ENCODE results near the gene ELMO1. TPM values are rescaled to one million over a fixed set of nuclear protein-coding genes. Genes with fewer than 3 reads are reported as not detected.

Gene ELMO1
- polyA plus RNA-seq, 1 donor (not counting 4 experiments of a cell fraction or from before 2014, with no cell fraction given), result not detected

DNA sequence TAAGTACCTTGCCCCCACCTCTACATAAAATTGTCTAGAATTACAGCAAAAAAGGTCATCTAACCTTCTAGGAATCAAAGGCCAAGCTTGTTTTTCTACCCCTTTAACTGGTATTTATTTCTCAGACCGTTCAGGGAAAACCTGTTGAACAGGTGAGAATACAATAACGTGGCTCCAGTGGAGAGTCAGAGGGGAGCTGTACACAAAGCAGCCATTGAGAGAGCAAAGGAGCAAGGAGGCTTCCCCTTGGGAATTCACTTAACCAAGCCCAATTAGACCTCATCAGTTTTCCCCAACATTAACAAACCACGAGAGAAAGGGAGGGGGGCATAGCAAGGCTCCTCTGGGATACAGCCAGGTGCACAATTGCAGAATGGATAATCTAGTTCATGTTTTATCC, 101.9 kb downstream of the ELMO1 start:
- no peaks in the 10 kb centered on the region for H3K36me3 ChIP-seq (ENCODE audit: control insufficient read depth in 2 of 2, extremely low read depth in 1 of 2, insufficient read depth in 2 of 2, low read length in 2 of 2)
- FAIRE-seq, result no peak

DNA sequence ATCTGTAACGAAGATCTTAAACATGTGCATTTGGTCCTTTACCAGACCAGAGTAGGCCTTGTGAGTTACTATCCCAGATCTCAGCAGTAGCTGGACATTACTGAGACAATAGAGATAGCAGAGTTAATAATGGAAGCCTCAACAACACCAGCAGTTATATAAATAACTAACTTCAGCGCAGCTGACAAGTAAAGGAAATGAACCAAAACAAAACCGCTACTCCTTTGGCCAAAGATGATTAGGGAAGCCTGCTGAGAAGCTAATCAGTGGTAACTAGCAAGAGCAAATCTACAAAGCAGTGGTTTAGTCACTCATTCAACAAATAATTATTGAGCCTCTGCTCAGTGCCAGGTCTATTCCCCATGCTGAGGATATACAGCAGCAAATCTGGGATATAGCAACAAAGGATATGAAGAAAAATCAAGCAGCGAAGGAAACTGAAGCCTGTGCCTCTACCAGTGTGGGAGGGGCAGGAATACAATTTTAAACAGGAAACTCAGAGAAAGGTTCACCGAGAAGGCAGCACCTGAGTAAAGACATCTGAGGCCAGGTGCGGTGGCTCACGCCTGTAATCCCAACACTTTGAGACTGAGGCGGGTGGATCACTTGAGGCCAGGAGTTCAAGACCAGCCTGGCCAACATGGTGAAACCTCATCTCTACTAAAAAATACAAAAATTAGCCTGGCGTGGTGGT, 103.6 kb downstream of the ELMO1 start:
- Histone ChIP-seq H2AFZ (ENCODE audit: control insufficient read depth, low read length) (no peak overlapping the region), H3K9ac (ENCODE audit: control insufficient read depth, extremely low read depth, insufficient read depth, low read length) (no peak overlapping the region), H3K4me3 (ENCODE audit: control insufficient read depth in 2 of 3, extremely low read depth in 1 of 3, insufficient read depth in 2 of 3, low read depth in 1 of 3, low read length in 3 of 3) (no peak overlapping the region), H3K4me2 (ENCODE audit: control insufficient read depth, extremely low read depth, insufficient read depth, low read depth, low read length) (no peak overlapping the region), H3K9me1 (ENCODE audit: control insufficient read depth, extremely low read depth, insufficient read depth, low read length) (no peaks in the 10 kb centered on the region), H3K79me2 (ENCODE audit: control insufficient read depth, insufficient read depth, low read length) (no peaks in the 10 kb centered on the region), H3K9me3 (ENCODE audit: control insufficient read depth, low read depth, low read length) (no peaks in the 10 kb centered on the region), H3K27ac (ENCODE audit: control insufficient read depth, insufficient read depth, low read length) (no peak overlapping the region), H4K20me1 (ENCODE audit: control insufficient read depth, extremely low read depth, insufficient read depth, low read length) (no peaks in the 10 kb centered on the region), H3K4me1 (ENCODE audit: control insufficient read depth, extremely low read depth, insufficient read depth, low read length) (no peaks in the 10 kb centered on the region), H3K36me3 (ENCODE audit: control insufficient read depth in 2 of 2, extremely low read depth in 1 of 2, insufficient read depth in 2 of 2, low read length in 2 of 2) (no peaks in the 10 kb centered on the region), H3K27me3 (ENCODE audit: control insufficient read depth, extremely low read depth, insufficient read depth, low read length) (no peaks in the 10 kb centered on the region)
- DNase-seq (ENCODE audit: low read depth, low spot score) (no peak), FAIRE-seq (no peak)
- TF ChIP-seq, protein P1, sequence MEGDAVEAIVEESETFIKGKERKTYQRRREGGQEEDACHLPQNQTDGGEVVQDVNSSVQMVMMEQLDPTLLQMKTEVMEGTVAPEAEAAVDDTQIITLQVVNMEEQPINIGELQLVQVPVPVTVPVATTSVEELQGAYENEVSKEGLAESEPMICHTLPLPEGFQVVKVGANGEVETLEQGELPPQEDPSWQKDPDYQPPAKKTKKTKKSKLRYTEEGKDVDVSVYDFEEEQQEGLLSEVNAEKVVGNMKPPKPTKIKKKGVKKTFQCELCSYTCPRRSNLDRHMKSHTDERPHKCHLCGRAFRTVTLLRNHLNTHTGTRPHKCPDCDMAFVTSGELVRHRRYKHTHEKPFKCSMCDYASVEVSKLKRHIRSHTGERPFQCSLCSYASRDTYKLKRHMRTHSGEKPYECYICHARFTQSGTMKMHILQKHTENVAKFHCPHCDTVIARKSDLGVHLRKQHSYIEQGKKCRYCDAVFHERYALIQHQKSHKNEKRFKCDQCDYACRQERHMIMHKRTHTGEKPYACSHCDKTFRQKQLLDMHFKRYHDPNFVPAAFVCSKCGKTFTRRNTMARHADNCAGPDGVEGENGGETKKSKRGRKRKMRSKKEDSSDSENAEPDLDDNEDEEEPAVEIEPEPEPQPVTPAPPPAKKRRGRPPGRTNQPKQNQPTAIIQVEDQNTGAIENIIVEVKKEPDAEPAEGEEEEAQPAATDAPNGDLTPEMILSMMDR (optimal IDR thresholded peaks at IDR 0.05 in 1 of 3, IDR thresholded peaks at IDR 0.05 in 1 of 3, conservative IDR thresholded peaks at IDR 0.05 in 1 of 3; ENCODE audit: extremely low read depth in 1 of 3, insufficient read depth in 2 of 3, low read length in 3 of 3), result no peak
- no peak for TF ChIP-seq EZH2 (IDR thresholded peaks at IDR 0.05; ENCODE audit: low read length)
- dilution Hi-C loops (cut with MboI; ENCODE audit: extremely low pct_ligation_motif_present, low sequenced_read_pairs), result no loop called here

More for the DNA sequence above, 101.9 kb downstream of the ELMO1 start:
- no peaks in the 10 kb centered on the region for H4K20me1 ChIP-seq (ENCODE audit: control insufficient read depth, extremely low read depth, insufficient read depth, low read length)
- H3K9me1 ChIP-seq (ENCODE audit: control insufficient read depth, extremely low read depth, insufficient read depth, low read length), result no peaks in the 10 kb centered on the region
- no peaks in the 10 kb centered on the region for H3K27me3 ChIP-seq (ENCODE audit: control insufficient read depth, extremely low read depth, insufficient read depth, low read length)
- H2AFZ ChIP-seq (ENCODE audit: control insufficient read depth, low read length), result no peak overlapping the region
- no peak overlapping the region for H3K9ac ChIP-seq (ENCODE audit: control insufficient read depth, extremely low read depth, insufficient read depth, low read length)
- no peaks in the 10 kb centered on the region for H3K79me2 ChIP-seq (ENCODE audit: control insufficient read depth, insufficient read depth, low read length)
- no peak overlapping the region for H3K4me2 ChIP-seq (ENCODE audit: control insufficient read depth, extremely low read depth, insufficient read depth, low read depth, low read length)
- no peaks in the 10 kb centered on the region for H3K4me1 ChIP-seq (ENCODE audit: control insufficient read depth, extremely low read depth, insufficient read depth, low read length)
- dilution Hi-C loops (cut with MboI; ENCODE audit: extremely low pct_ligation_motif_present, low sequenced_read_pairs), result no loop called here
- no peaks in the 10 kb centered on the region for H3K9me3 ChIP-seq (ENCODE audit: control insufficient read depth, low read depth, low read length)
- no peak for TF ChIP-seq EZH2 (IDR thresholded peaks at IDR 0.05; ENCODE audit: low read length)
- TF ChIP-seq, protein P1 (optimal IDR thresholded peaks at IDR 0.05 in 1 of 3, IDR thresholded peaks at IDR 0.05 in 1 of 3, conservative IDR thresholded peaks at IDR 0.05 in 1 of 3; ENCODE audit: extremely low read depth in 1 of 3, insufficient read depth in 2 of 3, low read length in 3 of 3), result no peak
- H3K4me3 ChIP-seq (ENCODE audit: control insufficient read depth in 2 of 3, extremely low read depth in 1 of 3, insufficient read depth in 2 of 3, low read depth in 1 of 3, low read length in 3 of 3), result no peak overlapping the region
- H3K27ac ChIP-seq (ENCODE audit: control insufficient read depth, insufficient read depth, low read length), result no peak overlapping the region
- DNase-seq (ENCODE audit: low read depth, low spot score), result no peak

Data from keratinocyte (primary cell).